ENCODE measurements around the gene DAND5. TPM values are rescaled to one million over a fixed set of nuclear protein-coding genes. Genes with fewer than 3 reads are reported as not detected.
"Not testable (repeated sequence)": the region's sequence is repeated elsewhere in the genome, so short reads cannot be mapped to it uniquely, and the experiment has no call there.

DAND5 gene
- polyA plus RNA-seq, 3 donors: not detected

DNA sequence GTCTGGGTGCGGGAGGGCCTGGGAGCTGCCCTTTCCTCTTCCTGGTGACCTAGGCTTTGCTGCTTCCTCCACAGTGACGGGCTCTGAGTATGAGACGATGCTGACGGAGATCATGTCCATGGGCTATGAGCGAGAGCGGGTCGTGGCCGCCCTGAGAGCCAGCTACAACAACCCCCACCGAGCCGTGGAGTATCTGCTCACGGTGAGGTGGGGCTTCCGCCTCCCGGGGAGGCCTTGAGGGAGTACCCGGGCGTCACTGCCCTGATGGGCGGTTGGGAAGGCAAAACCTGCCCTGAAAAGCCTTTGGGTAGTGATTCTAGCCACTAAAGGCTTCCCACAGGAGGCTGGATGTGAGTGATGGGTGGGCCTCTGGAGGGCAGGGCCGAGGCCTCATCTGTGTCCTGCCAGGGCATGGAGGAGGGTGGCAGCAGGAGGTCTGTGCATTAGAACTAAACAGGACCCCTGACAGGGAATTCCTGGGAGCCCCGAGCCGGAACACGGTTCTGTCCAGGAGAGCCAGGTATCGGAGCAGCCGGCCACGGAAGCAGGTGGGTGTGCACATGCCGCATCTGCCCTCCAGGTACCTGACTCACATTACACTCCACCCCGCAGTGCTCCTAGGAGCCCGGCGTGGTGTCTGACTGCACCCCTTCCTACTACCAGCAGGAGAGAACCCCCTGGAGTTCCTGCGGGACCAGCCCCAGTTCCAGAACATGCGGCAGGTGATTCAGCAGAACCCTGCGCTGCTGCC lies 20.6 kb upstream of the DAND5 start:
- Histone ChIP-seq H3K27ac (ENCODE audit: low read depth in 1 of 2, low read length in 2 of 2) (peak overlapping the region in 1 of 2 donors; percentile 93), H3K27me3 (ENCODE audit: control insufficient read depth in 2 of 2, insufficient read depth in 2 of 2, low read length in 2 of 2) (no peaks in the 10 kb centered on the region), H3K4me2 (replicated peaks; ENCODE audit: extremely low read depth, low read length, poor library complexity, severe bottlenecking) (no peak overlapping the region), H3K9ac (ENCODE audit: insufficient read depth, low read length, poor library complexity, severe bottlenecking) (no peak overlapping the region), H3K4me1 (ENCODE audit: control insufficient read depth in 1 of 2, insufficient read depth in 2 of 2, low read length in 2 of 2) (peaks cover 39 to 61% of the 10 kb centered on the region in 2 donors), H2AFZ (ENCODE audit: insufficient read depth, low read depth, low read length, poor library complexity, severe bottlenecking) (no peak overlapping the region), H3K36me3 (replicated peaks in 1 of 2; ENCODE audit: control insufficient read depth in 1 of 2, insufficient read depth in 2 of 2, low read length in 2 of 2) (peaks cover 53 to 67% of the 10 kb centered on the region in 2 donors), H3K9me3 (replicated peaks in 1 of 2; ENCODE audit: control insufficient read depth in 1 of 2, insufficient read depth in 1 of 2, low read length in 2 of 2) (no peaks in the 10 kb centered on the region), H3K4me3 (replicated peaks in 1 of 3; ENCODE audit: low read depth in 2 of 3, low read length in 3 of 3) (no peak overlapping the region), H3K79me2 (ENCODE audit: insufficient read depth, low read length) (peaks cover 49% of the 10 kb centered on the region), H4K20me1 (ENCODE audit: insufficient read depth, low read length) (peaks cover 5% of the 10 kb centered on the region)
- Mint-ChIP-seq H3K27me3 (ENCODE audit: low read depth in 3 of 3) (no peaks in the 10 kb centered on the region), H3K36me3 (peaks cover 48 to 71% of the 10 kb centered on the region in 2 donors), H3K27ac (peak overlapping the region in 4 of 7 donors; percentile 11 to 75 (median 38)), H3K4me1 (peaks cover 44% of the 10 kb centered on the region), H3K4me3 (no peak overlapping the region), H3K9me3 (no peaks in the 10 kb centered on the region)
- WGBS (ENCODE audit: insufficient coverage): 96% methylated on average over 25 of the region's 30 CpGs
- no peak for TF ChIP-seq CTCF (IDR thresholded peaks at IDR 0.05)
- no peak for DNase-seq
- intact Hi-C loops (cut with micrococcal nuclease): loop anchor here in 1 of 2 donors (5.0 kb wide), 1 partner anchor 204 kb away; the partner anchor contains the start of genes IER2 and STX10

DNA sequence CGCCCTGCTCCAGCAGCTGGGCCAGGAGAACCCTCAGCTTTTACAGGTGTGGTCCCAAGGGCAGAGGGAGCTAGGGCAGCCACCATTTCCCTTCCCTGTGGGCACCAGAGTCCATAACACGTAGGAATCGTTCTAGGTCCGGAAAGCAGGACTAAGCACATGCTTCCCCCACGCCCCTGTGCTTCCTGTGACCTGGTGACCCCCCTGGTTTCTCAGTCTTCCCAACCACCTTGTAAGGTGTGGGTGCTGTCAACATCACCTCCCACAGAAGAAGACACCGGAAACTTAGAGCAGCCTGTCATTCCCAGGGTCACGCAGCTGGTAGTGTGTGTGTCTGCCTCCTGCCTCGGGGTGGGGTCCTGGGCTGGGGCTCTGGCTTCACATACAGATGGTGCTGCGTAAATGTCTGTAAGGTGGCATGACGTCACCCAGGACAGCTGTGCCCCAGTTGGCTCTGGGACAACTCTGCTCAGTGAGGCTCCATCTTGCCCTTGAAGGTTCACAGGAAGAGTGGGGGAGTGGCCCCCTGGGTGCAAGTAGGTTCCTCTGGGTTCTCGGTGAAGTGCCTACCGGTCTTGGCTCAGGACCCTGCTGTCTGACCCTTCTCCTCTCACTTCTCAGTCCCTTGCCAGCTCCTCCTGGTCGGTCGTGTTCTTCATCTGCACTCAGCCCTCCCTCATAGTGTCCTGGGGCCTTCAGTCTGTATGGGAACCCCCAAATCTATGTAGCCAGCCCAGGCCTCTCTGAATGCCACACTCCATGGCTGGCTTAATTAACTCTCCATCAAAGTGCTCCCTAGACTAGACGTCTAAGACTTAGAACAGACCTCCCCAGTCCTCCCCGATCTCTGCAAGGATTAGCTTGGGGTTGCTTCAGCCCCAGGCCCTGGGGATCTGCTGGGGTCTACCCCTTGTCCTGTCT lies 19.8 kb upstream of the DAND5 start:
- no peak for DNase-seq
- Histone ChIP-seq H3K4me3 (replicated peaks in 1 of 3; ENCODE audit: low read depth in 2 of 3, low read length in 3 of 3) (no peak overlapping the region), H3K9ac (ENCODE audit: insufficient read depth, low read length, poor library complexity, severe bottlenecking) (no peak overlapping the region), H3K4me2 (replicated peaks; ENCODE audit: extremely low read depth, low read length, poor library complexity, severe bottlenecking) (no peak overlapping the region), H3K4me1 (ENCODE audit: control insufficient read depth in 1 of 2, insufficient read depth in 2 of 2, low read length in 2 of 2) (peaks cover 39 to 61% of the 10 kb centered on the region in 2 donors), H3K27ac (ENCODE audit: low read depth in 1 of 2, low read length in 2 of 2) (peak overlapping the region; percentile 57 to 93), H3K79me2 (ENCODE audit: insufficient read depth, low read length) (peaks cover 57% of the 10 kb centered on the region), H3K27me3 (ENCODE audit: control insufficient read depth in 2 of 2, insufficient read depth in 2 of 2, low read length in 2 of 2) (no peaks in the 10 kb centered on the region), H2AFZ (ENCODE audit: insufficient read depth, low read depth, low read length, poor library complexity, severe bottlenecking) (no peak overlapping the region), H4K20me1 (ENCODE audit: insufficient read depth, low read length) (no peaks in the 10 kb centered on the region), H3K36me3 (replicated peaks in 1 of 2; ENCODE audit: control insufficient read depth in 1 of 2, insufficient read depth in 2 of 2, low read length in 2 of 2) (peaks cover 48 to 66% of the 10 kb centered on the region in 2 donors), H3K9me3 (replicated peaks in 1 of 2; ENCODE audit: control insufficient read depth in 1 of 2, insufficient read depth in 1 of 2, low read length in 2 of 2) (no peaks in the 10 kb centered on the region)
- no peaks in the 10 kb centered on the region for H3K9me3 Mint-ChIP-seq
- no peak for TF ChIP-seq CTCF (IDR thresholded peaks at IDR 0.05)
- intact Hi-C loops (cut with micrococcal nuclease): loop anchor here in 1 of 2 donors (5.0 kb wide), 1 partner anchor 203 kb away; the partner anchor contains the start of genes IER2 and STX10
- no peaks in the 10 kb centered on the region for H3K27me3 Mint-ChIP-seq (ENCODE audit: low read depth in 3 of 3)
- 93% methylated on average over 13 of the region's 16 CpGs for WGBS (ENCODE audit: insufficient coverage)
- peak overlapping the region in 1 of 2 donors; percentile 34 for H3K4me3 Mint-ChIP-seq
- H3K27ac Mint-ChIP-seq: peak overlapping the region; percentile 61 to 96 (median 83)
- peaks cover 50% of the 10 kb centered on the region for H3K4me1 Mint-ChIP-seq
- H3K36me3 Mint-ChIP-seq: peaks cover 49 to 74% of the 10 kb centered on the region in 2 donors

DNA sequence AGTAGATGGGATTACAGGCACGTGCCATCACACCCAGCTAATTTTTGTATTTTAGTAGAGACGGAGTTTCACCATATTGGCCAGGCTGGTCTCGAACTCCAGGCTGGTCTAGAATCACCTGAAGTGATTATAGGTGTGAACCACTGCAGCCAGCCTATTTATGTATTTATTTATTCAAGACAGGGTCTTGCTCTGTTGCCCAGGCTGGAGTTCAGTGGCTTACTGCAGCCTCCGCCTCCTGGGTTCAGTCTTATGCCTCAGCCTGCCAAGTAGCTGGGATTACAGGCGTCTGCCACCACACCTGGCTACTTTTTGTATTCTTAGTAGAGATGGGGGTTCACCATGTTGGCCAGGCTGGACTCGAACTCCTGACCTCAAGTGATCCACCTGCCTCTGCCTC lies 17.3 kb upstream of the DAND5 start:
- peaks cover 48 to 71% of the 10 kb centered on the region in 2 donors for H3K36me3 ChIP-seq (replicated peaks in 1 of 2; ENCODE audit: control insufficient read depth in 1 of 2, insufficient read depth in 2 of 2, low read length in 2 of 2)

More for the DNA sequence above, 17.3 kb upstream of the DAND5 start:
- H3K9me3 ChIP-seq (replicated peaks in 1 of 2; ENCODE audit: control insufficient read depth in 1 of 2, insufficient read depth in 1 of 2, low read length in 2 of 2); H3K9me3 Mint-ChIP-seq; H3K4me3 Mint-ChIP-seq; DNase-seq; H4K20me1 ChIP-seq (ENCODE audit: insufficient read depth, low read length); H3K4me3 ChIP-seq (replicated peaks in 1 of 3; ENCODE audit: low read depth in 2 of 3, low read length in 3 of 3); H3K27me3 ChIP-seq (ENCODE audit: control insufficient read depth in 2 of 2, insufficient read depth in 2 of 2, low read length in 2 of 2); H2AFZ ChIP-seq (ENCODE audit: insufficient read depth, low read depth, low read length, poor library complexity, severe bottlenecking); H3K4me2 ChIP-seq (replicated peaks; ENCODE audit: extremely low read depth, low read length, poor library complexity, severe bottlenecking); intact Hi-C loops (cut with micrococcal nuclease); H3K27me3 Mint-ChIP-seq (ENCODE audit: low read depth in 3 of 3): not testable (repeated sequence)
- Histone ChIP-seq H3K27ac (ENCODE audit: low read depth in 1 of 2, low read length in 2 of 2) (peak overlapping the region; percentile 83 to 93), H3K79me2 (ENCODE audit: insufficient read depth, low read length) (peaks cover 65% of the 10 kb centered on the region), H3K9ac (ENCODE audit: insufficient read depth, low read length, poor library complexity, severe bottlenecking) (peak overlapping the region; percentile 66), H3K4me1 (ENCODE audit: control insufficient read depth in 1 of 2, insufficient read depth in 2 of 2, low read length in 2 of 2) (peaks cover 36 to 63% of the 10 kb centered on the region in 2 donors)
- H3K4me1 Mint-ChIP-seq: peaks cover 55% of the 10 kb centered on the region
- 79% methylated on average over 2 of the region's 6 CpGs for WGBS (ENCODE audit: insufficient coverage)
- H3K27ac Mint-ChIP-seq: peak overlapping the region; percentile 85 to 96 (median 90)
- peaks cover 51 to 72% of the 10 kb centered on the region in 2 donors for H3K36me3 Mint-ChIP-seq

Data from CD14-positive monocyte (primary cell).